Measurements from ENCODE around the gene RNF212B. TPM values are rescaled to one million over a fixed set of nuclear protein-coding genes. Genes with fewer than 3 reads are reported as not detected.

The RNF212B gene
- total and polyA plus RNA-seq, 10 of the 15 experiments (the other 5 are each of a cell fraction or from before 2014, with no cell fraction given), result not detected

GRCh38 chr14:23258256-23258655 lies 20.5 kb downstream of the RNF212B start:
- H2AFZ ChIP-seq (ENCODE audit: control insufficient read depth, low read depth, low read length), result no peak overlapping the region
- no TSS peak for BruUV-seq (replicated peaks)
- in situ Hi-C loops (cut with MboI), result no loop called here
- ChIA-PET SMC1A (ENCODE audit: uncharacterized antibody, unreplicated experiment) (interaction anchor here (1.2 kb wide), 1 partner anchor 137 kb away, joined by 3 read pairs; no protein-coding TSS in a partner anchor), CTCF (interaction anchor here (0.6 to 1.3 kb wide), 2 partner anchors 198 to 469 kb away, joined by 3 read pairs; no protein-coding TSS in a partner anchor), RAD21 (ENCODE audit: unreplicated experiment) (no interaction called here), POLR2A (interaction anchor here (0.5 kb wide), 1 partner anchor 27 kb away, joined by 3 read pairs; no protein-coding TSS in a partner anchor)
- H3K79me2 ChIP-seq (ENCODE audit: control insufficient read depth, insufficient read depth, low read length), result no peaks in the 10 kb centered on the region
- ATAC-seq, result no peak
- no peak for DNase-seq (ENCODE audit: low read depth, low spot score)
- no peaks in the 10 kb centered on the region for H3K27me3 ChIP-seq (replicated peaks in 1 of 2; ENCODE audit: control insufficient read depth in 2 of 2, insufficient read depth in 2 of 2, low read length in 1 of 2)
- no peak overlapping the region for H3K9ac ChIP-seq (ENCODE audit: control insufficient read depth, insufficient read depth, low read length)
- intact Hi-C loops (cut with micrococcal nuclease; ENCODE audit: unreplicated experiment), result no loop called here
- H3K4me3 ChIP-seq, result no peak overlapping the region
- FAIRE-seq, result no peak
- H3K36me3 ChIP-seq (ENCODE audit: control insufficient read depth in 2 of 2, insufficient read depth in 2 of 2, low read length in 1 of 2), result no peaks in the 10 kb centered on the region
- no peaks in the 10 kb centered on the region for H4K20me1 ChIP-seq (ENCODE audit: control insufficient read depth, insufficient read depth)
- no peaks in the 10 kb centered on the region for H3K4me1 ChIP-seq (ENCODE audit: control insufficient read depth, insufficient read depth, low read length)
- no peak overlapping the region for H3K27ac ChIP-seq (ENCODE audit: control insufficient read depth, insufficient read depth)
- WGBS (ENCODE audit: insufficient coverage, insufficient replicate concordance, low lambda C conversion rate, missing lambda C conversion rate), result 67% methylated on average over 4 of the region's 5 CpGs
- TF ChIP-seq NBN (IDR thresholded peaks at IDR 0.05) (no peak), NFXL1 (IDR thresholded peaks at IDR 0.05; ENCODE audit: borderline replicate concordance) (no peak), HDAC2 (IDR thresholded peaks at IDR 0.05) (no peak), EGR1 (IDR thresholded peaks at IDR 0.05; ENCODE audit: borderline replicate concordance in 1 of 2, low read depth in 2 of 2, low read length in 2 of 2) (no peak), MEF2B (IDR thresholded peaks at IDR 0.05; ENCODE audit: partially characterized antibody, poor library complexity, severe bottlenecking) (no peak), NFIC (IDR thresholded peaks at IDR 0.05; ENCODE audit: low read depth, low read length) (no peak), ZNF384 (IDR thresholded peaks at IDR 0.05; ENCODE audit: borderline replicate concordance, low read depth, low read length) (no peak), FOS (IDR thresholded peaks at IDR 0.05; ENCODE audit: borderline replicate concordance, extremely low read depth, insufficient read length) (no peak), HSF1 (IDR thresholded peaks at IDR 0.05; ENCODE audit: low read depth, low read length) (no peak)
- TF ChIP-seq, protein P1, sequence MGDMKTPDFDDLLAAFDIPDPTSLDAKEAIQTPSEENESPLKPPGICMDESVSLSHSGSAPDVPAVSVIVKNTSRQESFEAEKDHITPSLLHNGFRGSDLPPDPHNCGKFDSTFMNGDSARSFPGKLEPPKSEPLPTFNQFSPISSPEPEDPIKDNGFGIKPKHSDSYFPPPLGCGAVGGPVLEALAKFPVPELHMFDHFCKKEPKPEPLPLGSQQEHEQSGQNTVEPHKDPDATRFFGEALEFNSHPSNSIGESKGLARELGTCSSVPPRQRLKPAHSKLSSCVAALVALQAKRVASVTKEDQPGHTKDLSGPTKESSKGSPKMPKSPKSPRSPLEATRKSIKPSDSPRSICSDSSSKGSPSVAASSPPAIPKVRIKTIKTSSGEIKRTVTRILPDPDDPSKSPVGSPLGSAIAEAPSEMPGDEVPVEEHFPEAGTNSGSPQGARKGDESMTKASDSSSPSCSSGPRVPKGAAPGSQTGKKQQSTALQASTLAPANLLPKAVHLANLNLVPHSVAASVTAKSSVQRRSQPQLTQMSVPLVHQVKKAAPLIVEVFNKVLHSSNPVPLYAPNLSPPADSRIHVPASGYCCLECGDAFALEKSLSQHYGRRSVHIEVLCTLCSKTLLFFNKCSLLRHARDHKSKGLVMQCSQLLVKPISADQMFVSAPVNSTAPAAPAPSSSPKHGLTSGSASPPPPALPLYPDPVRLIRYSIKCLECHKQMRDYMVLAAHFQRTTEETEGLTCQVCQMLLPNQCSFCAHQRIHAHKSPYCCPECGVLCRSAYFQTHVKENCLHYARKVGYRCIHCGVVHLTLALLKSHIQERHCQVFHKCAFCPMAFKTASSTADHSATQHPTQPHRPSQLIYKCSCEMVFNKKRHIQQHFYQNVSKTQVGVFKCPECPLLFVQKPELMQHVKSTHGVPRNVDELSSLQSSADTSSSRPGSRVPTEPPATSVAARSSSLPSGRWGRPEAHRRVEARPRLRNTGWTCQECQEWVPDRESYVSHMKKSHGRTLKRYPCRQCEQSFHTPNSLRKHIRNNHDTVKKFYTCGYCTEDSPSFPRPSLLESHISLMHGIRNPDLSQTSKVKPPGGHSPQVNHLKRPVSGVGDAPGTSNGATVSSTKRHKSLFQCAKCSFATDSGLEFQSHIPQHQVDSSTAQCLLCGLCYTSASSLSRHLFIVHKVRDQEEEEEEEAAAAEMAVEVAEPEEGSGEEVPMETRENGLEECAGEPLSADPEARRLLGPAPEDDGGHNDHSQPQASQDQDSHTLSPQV (IDR thresholded peaks at IDR 0.05), result no peak
- no peak overlapping the region for H3K4me2 ChIP-seq (ENCODE audit: control insufficient read depth, insufficient read depth)
- no peaks in the 10 kb centered on the region for H3K9me3 ChIP-seq (replicated peaks; ENCODE audit: control insufficient read depth, insufficient read depth, low read length)

All from GM12878 (cell line).